Subcutaneous abdominal adipose tissue (tissue), 5 donors: ENCODE data around the gene CDK16.
"Not testable (repeated sequence)": the region's sequence is repeated elsewhere in the genome, so short reads cannot be mapped to it uniquely, and the experiment has no call there.

Source experiments
- H3K27ac ChIP-seq: one replicate; pipeline ENCODE4 v1.7.0; 2013; ENCODE audit warnings: low read depth, mild to moderate bottlenecking, inconsistent platforms, low read length, moderate library complexity
- H3K27me3 ChIP-seq, 5 donors: one replicate each; pipeline ENCODE4 v1.7.0; 2013; ENCODE audit warnings: low read length in 5 of 5, inconsistent platforms in 1 of 5; ENCODE audit not compliant: control insufficient read depth in 5 of 5, insufficient read depth in 4 of 5
- H3K36me3 ChIP-seq, 5 donors: one replicate each; pipeline ENCODE4 v1.7.0; 2013; ENCODE audit warnings: low read length in 5 of 5; ENCODE audit not compliant: control insufficient read depth in 5 of 5, insufficient read depth in 5 of 5
- H3K4me1 ChIP-seq, 5 donors: one replicate each; pipeline ENCODE4 v1.7.0; 2013; ENCODE audit warnings: low read length in 5 of 5, mild to moderate bottlenecking in 3 of 5, moderate library complexity in 1 of 5; ENCODE audit not compliant: control insufficient read depth in 5 of 5, insufficient read depth in 5 of 5
- H3K4me3 ChIP-seq, 5 donors: one replicate each; pipeline ENCODE4 v1.7.0; 2013; ENCODE audit warnings: low read length in 5 of 5, low read depth in 1 of 5
- H3K9ac ChIP-seq, 5 donors: one replicate each; pipeline ENCODE4 v1.7.0; 2013; ENCODE audit warnings: low read length in 5 of 5, mild to moderate bottlenecking in 4 of 5, moderate library complexity in 3 of 5
- H3K9me3 ChIP-seq, 5 donors: one replicate each; pipeline ENCODE4 v1.7.0; 2013; ENCODE audit warnings: low read length in 5 of 5; ENCODE audit not compliant: control insufficient read depth in 5 of 5
- donor health status: healthy.
- donor health status: healthy.
- donor health status: healthy.
- donor health status: healthy.
- donor health status: healthy.

The CDK16 gene

GRCh38 chrX:47242321-47242720 is 23.8 kb downstream of the CDK16 start:
- H3K9ac ChIP-seq = no peak overlapping the region
- H3K4me3 ChIP-seq = no peak overlapping the region
- H3K27ac ChIP-seq = no peak overlapping the region
- peaks cover 0 to 25% (median 24%) of the 10 kb centered on the region in 5 donors for H3K27me3 ChIP-seq
- H3K9me3 ChIP-seq = no peaks in the 10 kb centered on the region
- peaks cover 5 to 64% (median 53%) of the 10 kb centered on the region in 5 donors for H3K36me3 ChIP-seq
- no peaks in the 10 kb centered on the region for H3K4me1 ChIP-seq

- Histone ChIP-seq H3K27ac (no peak overlapping the region), H3K4me1 (no peaks in the 10 kb centered on the region), H3K9ac (no peak overlapping the region), H3K4me3 (no peak overlapping the region), H3K9me3 (peaks cover 0 to 2% (median 0%) of the 10 kb centered on the region in 5 donors), H3K36me3 (peaks cover 5 to 74% (median 56%) of the 10 kb centered on the region in 5 donors), H3K27me3 (peaks cover 0 to 28% (median 24%) of the 10 kb centered on the region in 5 donors)
Observed at GRCh38 chrX:47243351-47243750, 24.9 kb downstream of the CDK16 start.

GRCh38 chrX:47244676-47245075 is 26.2 kb downstream of the CDK16 start:
- H3K4me1 ChIP-seq = no peaks in the 10 kb centered on the region
- peaks cover 0 to 2% (median 0%) of the 10 kb centered on the region in 5 donors for H3K9me3 ChIP-seq
- H3K27me3 ChIP-seq = peaks cover 0 to 25% (median 22%) of the 10 kb centered on the region in 5 donors
- H3K9ac ChIP-seq = no peak overlapping the region
- H3K36me3 ChIP-seq = peaks cover 5 to 76% (median 59%) of the 10 kb centered on the region in 5 donors
- H3K27ac ChIP-seq = no peak overlapping the region
- no peak overlapping the region for H3K4me3 ChIP-seq

- no peak overlapping the region for H3K4me3 ChIP-seq
- H3K9me3 ChIP-seq = peaks cover 0 to 2% (median 0%) of the 10 kb centered on the region in 5 donors
- no peak overlapping the region for H3K27ac ChIP-seq
- H3K36me3 ChIP-seq = peaks cover 5 to 72% (median 54%) of the 10 kb centered on the region in 5 donors
- no peaks in the 10 kb centered on the region for H3K4me1 ChIP-seq
- H3K27me3 ChIP-seq = peaks cover 0 to 25% (median 17%) of the 10 kb centered on the region in 5 donors
- H3K9ac ChIP-seq = no peak overlapping the region
Observed at GRCh38 chrX:47245156-47245555, 26.7 kb downstream of the CDK16 start.

GRCh38 chrX:47247206-47247998 is 28.9 kb downstream of the CDK16 start:
- Histone ChIP-seq H3K4me3 (no peak overlapping the region), H3K27me3 (peaks cover 0 to 22% (median 12%) of the 10 kb centered on the region in 5 donors), H3K4me1 (no peaks in the 10 kb centered on the region), H3K9me3 (peaks cover 0 to 2% (median 0%) of the 10 kb centered on the region in 5 donors), H3K9ac (no peak overlapping the region), H3K27ac (no peak overlapping the region), H3K36me3 (peaks cover 5 to 49% (median 31%) of the 10 kb centered on the region in 5 donors)

- H3K9ac ChIP-seq = no peak overlapping the region
- H3K36me3 ChIP-seq = peaks cover 5 to 45% (median 27%) of the 10 kb centered on the region in 5 donors
- peaks cover 0 to 18% (median 11%) of the 10 kb centered on the region in 5 donors for H3K27me3 ChIP-seq
- no peak overlapping the region for H3K27ac ChIP-seq
- H3K4me3 ChIP-seq = no peak overlapping the region
- peaks cover 0 to 3% (median 0%) of the 10 kb centered on the region in 5 donors for H3K9me3 ChIP-seq
- H3K4me1 ChIP-seq = no peaks in the 10 kb centered on the region
Observed at GRCh38 chrX:47247999-47248320, 29.5 kb downstream of the CDK16 start.

- peaks cover 0 to 18% (median 11%) of the 10 kb centered on the region in 5 donors for H3K27me3 ChIP-seq
- H3K9ac ChIP-seq = no peak overlapping the region
- peaks cover 5 to 45% (median 26%) of the 10 kb centered on the region in 5 donors for H3K36me3 ChIP-seq
- peaks cover 0 to 3% (median 0%) of the 10 kb centered on the region in 5 donors for H3K9me3 ChIP-seq
- no peaks in the 10 kb centered on the region for H3K4me1 ChIP-seq
- no peak overlapping the region for H3K27ac ChIP-seq
- no peak overlapping the region for H3K4me3 ChIP-seq
Observed at GRCh38 chrX:47248576-47248975, 30.1 kb downstream of the CDK16 start.

GRCh38 chrX:47250017-47250347 is 31.5 kb downstream of the CDK16 start:
- H3K4me3 ChIP-seq = no peak overlapping the region
- no peaks in the 10 kb centered on the region for H3K4me1 ChIP-seq
- no peak overlapping the region for H3K9ac ChIP-seq
- peaks cover 0 to 9% (median 2%) of the 10 kb centered on the region in 5 donors for H3K9me3 ChIP-seq
- no peak overlapping the region for H3K27ac ChIP-seq
- H3K27me3 ChIP-seq = peaks cover 0 to 15% (median 6%) of the 10 kb centered on the region in 5 donors
- peaks cover 5 to 31% (median 16%) of the 10 kb centered on the region in 5 donors for H3K36me3 ChIP-seq

- H3K9ac ChIP-seq, H3K4me1 ChIP-seq, H3K27ac ChIP-seq, H3K9me3 ChIP-seq, H3K4me3 ChIP-seq, H3K36me3 ChIP-seq: not testable (repeated sequence)
- peaks cover 0 to 11% (median 3%) of the 10 kb centered on the region in 5 donors for H3K27me3 ChIP-seq
Observed at GRCh38 chrX:47257620-47258019, 39.1 kb downstream of the CDK16 start.

- Histone ChIP-seq H3K9me3 (no peaks in the 10 kb centered on the region), H3K27me3 (peaks cover 0 to 16% (median 9%) of the 10 kb centered on the region in 5 donors), H3K36me3 (no peaks in the 10 kb centered on the region), H3K27ac (no peak overlapping the region), H3K4me1 (no peaks in the 10 kb centered on the region), H3K4me3 (no peak overlapping the region), H3K9ac (no peak overlapping the region)
Observed at GRCh38 chrX:47264483-47265173, 46.1 kb downstream of the CDK16 start.
